Uterus (tissue), 2 donors: ENCODE results near the gene DCANP1.

Experiments used
- CTCF ChIP-seq, 4 experiments: fragments of 200-600 bp in 2 of 4; fragments of 450-650 bp in 2 of 4; sonication (generic) in 2 of 4; IDR thresholded peaks; one replicate each; pipeline ENCODE4 v1.5.1; 2016 to 2019; ENCODE audit warnings: antibody characterized with exemption in 4 of 4, mild to moderate bottlenecking in 2 of 4, moderate library complexity in 1 of 4
- POLR2A ChIP-seq, 2 donors: fragments of 450-650 bp; IDR thresholded peaks; one replicate each; pipeline ENCODE4 v1.6.1; 2016; ENCODE audit warnings: antibody characterized with exemption in 2 of 2, mild to moderate bottlenecking in 1 of 2, moderate library complexity in 1 of 2

GRCh38 chr5:135397084-135397483 is 50.1 kb downstream of the DCANP1 start:
- TF ChIP-seq CTCF (IDR thresholded peaks at IDR 0.05), result no peak
- TF ChIP-seq POLR2A (IDR thresholded peaks at IDR 0.05), result no peak
